Measurements from ENCODE around the gene PALS2. TPM values are rescaled to one million over a fixed set of nuclear protein-coding genes. Genes with fewer than 3 reads are reported as not detected.

PALS2 gene
- total RNA-seq, 1 experiment from 2014 or later, result 44.6 TPM

GRCh38 chr7:24548390-24548789, 24.9 kb upstream of the PALS2 start (continued):
- TF ChIP-seq CTCF (IDR thresholded peaks at IDR 0.05 in 2 of 3, conservative IDR thresholded peaks at IDR 0.05 in 1 of 3; ENCODE audit: borderline replicate concordance in 1 of 3, insufficient read depth in 1 of 3, low read depth in 2 of 3, low read length in 2 of 3) (no peak), POLR2A (IDR thresholded peaks at IDR 0.05; ENCODE audit: borderline replicate concordance, extremely low read depth, insufficient read depth, insufficient read length) (no peak), YY1 (IDR thresholded peaks at IDR 0.05; ENCODE audit: extremely low read depth, insufficient replicate concordance, low read depth, low read length) (no peak)

GRCh38 chr7:24549991-24550390, 23.3 kb upstream of the PALS2 start:
- H3K9me2 ChIP-seq (ENCODE audit: insufficient read depth), result no peaks in the 10 kb centered on the region
- H2AFZ ChIP-seq (ENCODE audit: low read depth, low read length, poor library complexity, severe bottlenecking), result no peak overlapping the region
- ATAC-seq (no peak), DNase-seq (ENCODE audit: low read depth, low spot score) (no peak)
- ChIA-PET RAD21 (ENCODE audit: low non-redundant PET in 1 of 2, low total read pairs in 2 of 2, uncharacterized antibody in 2 of 2, unreplicated experiment in 2 of 2) (no interaction called here), POLR2A (no interaction called here), CTCF (no interaction called here)
- H3K27ac ChIP-seq (ENCODE audit: low read depth, low read length), result no peak overlapping the region
- H3K27me3 ChIP-seq (ENCODE audit: insufficient read depth, low read length), result no peaks in the 10 kb centered on the region
- no peaks in the 10 kb centered on the region for H4K20me1 ChIP-seq (ENCODE audit: insufficient read depth)
- TF ChIP-seq CTCF (IDR thresholded peaks at IDR 0.05 in 2 of 3, conservative IDR thresholded peaks at IDR 0.05 in 1 of 3; ENCODE audit: borderline replicate concordance in 1 of 3, insufficient read depth in 1 of 3, low read depth in 2 of 3, low read length in 2 of 3), result no peak
- TF ChIP-seq EGR1 (IDR thresholded peaks at IDR 0.05; ENCODE audit: low read depth), result no peak
- no peak for TF ChIP-seq ZBTB33 (IDR thresholded peaks at IDR 0.05; ENCODE audit: extremely low read depth, insufficient replicate concordance, low read length)
- TF ChIP-seq MAX (IDR thresholded peaks at IDR 0.05), result no peak
- no peak for TF ChIP-seq ATF3 (IDR thresholded peaks at IDR 0.05)
- TF ChIP-seq TCF7L2 (IDR thresholded peaks at IDR 0.05; ENCODE audit: borderline replicate concordance, extremely low read depth, insufficient read depth, insufficient read length), result no peak
- no peak for TF ChIP-seq EZH2phosphoT487 (IDR thresholded peaks at IDR 0.05; ENCODE audit: borderline replicate concordance)
- TF ChIP-seq SRF (IDR thresholded peaks at IDR 0.05; ENCODE audit: low read depth), result no peak
- TF ChIP-seq FOSL1 (IDR thresholded peaks at IDR 0.05; ENCODE audit: low read depth), result no peak
- no peak overlapping the region for H3K4me2 ChIP-seq (ENCODE audit: low read length)
- no peaks in the 10 kb centered on the region for H3K36me3 ChIP-seq (ENCODE audit: control insufficient read depth in 1 of 2, insufficient read depth in 2 of 2, low read length in 2 of 2)
- H3K9ac ChIP-seq (ENCODE audit: low read length), result no peak overlapping the region
- intact Hi-C loops (cut with micrococcal nuclease), result no loop called here
- BruUV-seq (replicated peaks), result no TSS peak
- H3K9me3 ChIP-seq (ENCODE audit: control insufficient read depth in 1 of 2, insufficient read depth in 1 of 2, low read depth in 1 of 2, low read length in 2 of 2), result no peaks in the 10 kb centered on the region
- H3K4me1 ChIP-seq (ENCODE audit: control insufficient read depth in 1 of 2, insufficient read depth in 2 of 2, low read length in 2 of 2), result no peaks in the 10 kb centered on the region
- H3K79me2 ChIP-seq (ENCODE audit: insufficient read depth, low read length), result no peaks in the 10 kb centered on the region
- H3K4me3 ChIP-seq (replicated peaks in 1 of 2; ENCODE audit: low read depth in 1 of 2, low read length in 2 of 2), result no peak overlapping the region
